Measurements from ENCODE around the gene CYP2C18. TPM values are rescaled to one million over a fixed set of nuclear protein-coding genes. Genes with fewer than 3 reads are reported as not detected.
A peak's percentile ranks its signal among the peaks of the same experiment; 100 is the strongest.

CYP2C18 gene
- total and polyA plus RNA-seq, 2 of the 13 experiments (the other 11 are each of a cell fraction or from before 2014, with no cell fraction given): 0.07 TPM; not detected in 1

- Histone ChIP-seq H2AFZ (ENCODE audit: low read length) (no peak overlapping the region), H3K9me3 (ENCODE audit: low read length) (no peaks in the 10 kb centered on the region), H4K20me1 (ENCODE audit: insufficient read depth, low read length) (no peaks in the 10 kb centered on the region), H3K36me3 (replicated peaks in 1 of 2; ENCODE audit: control insufficient read depth in 1 of 2, insufficient read depth in 2 of 2, low read length in 2 of 2) (no peaks in the 10 kb centered on the region), H3K27ac (ENCODE audit: extremely low read length, insufficient read depth, low read length) (no peak overlapping the region), H3K4me2 (ENCODE audit: low read depth, low read length) (no peak overlapping the region), H3K4me1 (ENCODE audit: insufficient read depth, low read length) (peaks cover 28% of the 10 kb centered on the region), H3K79me2 (ENCODE audit: insufficient read depth, low read length) (no peaks in the 10 kb centered on the region), H3K27me3 (ENCODE audit: control insufficient read depth in 1 of 2, insufficient read depth in 2 of 2, low read length in 2 of 2) (no peaks in the 10 kb centered on the region), H3K9ac (ENCODE audit: insufficient read depth, low read depth, low read length) (no peak overlapping the region), H3K4me3 (replicated peaks in 1 of 3; ENCODE audit: insufficient read depth in 1 of 3, low read depth in 2 of 3, low read length in 3 of 3) (no peak overlapping the region)
- intact Hi-C loops (cut with micrococcal nuclease; ENCODE audit: unreplicated experiment) (no loop called here), in situ Hi-C loops (cut with HindIII; ENCODE audit: extremely low pct_ligation_motif_present, low pct_unique_long_range_greater_than_20kb) (no loop called here)
- DNase-seq (ENCODE audit: low spot score) (no peak), ATAC-seq (no peak), FAIRE-seq (no peak)
- WGBS (ENCODE audit: low lambda C conversion rate): 40% methylated on average over 2 of the region's 2 CpGs
- TF ChIP-seq RBM22 (optimal IDR thresholded peaks at IDR 0.05; ENCODE audit: low read length): no peak
- TF ChIP-seq ARNT2 (CRISPR knock-in tag; IDR thresholded peaks at IDR 0.05; ENCODE audit: low read depth): no peak
- no peak for TF ChIP-seq CC2D1A (CRISPR knock-in tag; IDR thresholded peaks at IDR 0.05)
- TF ChIP-seq CBFB (CRISPR knock-in tag; IDR thresholded peaks at IDR 0.05): no peak
- TF ChIP-seq THAP8 (CRISPR knock-in tag; IDR thresholded peaks at IDR 0.05; ENCODE audit: borderline replicate concordance): no peak
- ChIA-PET POLR2A (no interaction called here), CTCF (ENCODE audit: low intra/inter-chr PET ratio, low total read pairs) (no interaction called here)
- BruUV-seq (replicated peaks): no TSS peak
Measured at GRCh38 chr10:94676496-94676895, 7.0 kb upstream of the CYP2C18 start.

DNA sequence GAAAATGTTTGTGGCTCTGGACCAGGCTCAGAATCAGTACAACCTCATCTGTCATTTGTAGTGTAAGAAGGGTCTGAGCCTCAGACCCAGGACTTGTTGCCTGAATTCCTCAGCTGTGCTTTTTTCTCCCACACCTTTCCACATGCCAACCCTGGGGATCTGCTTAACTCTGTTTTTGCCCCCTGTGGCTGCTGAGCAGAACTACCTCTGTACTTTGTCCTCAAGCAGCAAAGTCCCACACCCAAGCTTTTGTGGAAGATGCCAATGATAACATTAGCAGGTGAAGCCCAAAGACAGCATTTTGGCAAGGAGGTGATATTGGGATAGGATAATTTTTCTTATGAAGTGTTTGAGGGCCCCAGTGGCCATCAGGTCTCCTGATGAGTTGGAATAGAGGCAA, 5.8 kb upstream of the CYP2C18 start:
- peak; percentile 82 for FAIRE-seq
- no peaks in the 10 kb centered on the region for H3K9me3 ChIP-seq (ENCODE audit: low read length)
- H3K4me2 ChIP-seq (ENCODE audit: low read depth, low read length): no peak overlapping the region
- no peaks in the 10 kb centered on the region for H3K79me2 ChIP-seq (ENCODE audit: insufficient read depth, low read length)
- no peak overlapping the region for H3K4me3 ChIP-seq (replicated peaks in 1 of 3; ENCODE audit: insufficient read depth in 1 of 3, low read depth in 2 of 3, low read length in 3 of 3)
- intact Hi-C loops (cut with micrococcal nuclease; ENCODE audit: unreplicated experiment): no loop called here
- CTCF ChIA-PET (ENCODE audit: low intra/inter-chr PET ratio, low total read pairs): no interaction called here
- H2AFZ ChIP-seq (ENCODE audit: low read length): no peak overlapping the region
- in situ Hi-C loops (cut with HindIII; ENCODE audit: extremely low pct_ligation_motif_present, low pct_unique_long_range_greater_than_20kb): no loop called here
- H3K9ac ChIP-seq (ENCODE audit: insufficient read depth, low read depth, low read length): no peak overlapping the region
- no peaks in the 10 kb centered on the region for H3K27me3 ChIP-seq (ENCODE audit: control insufficient read depth in 1 of 2, insufficient read depth in 2 of 2, low read length in 2 of 2)
- BruUV-seq (replicated peaks): no TSS peak
- no peaks in the 10 kb centered on the region for H4K20me1 ChIP-seq (ENCODE audit: insufficient read depth, low read length)
- DNase-seq (ENCODE audit: low spot score): peak; percentile 53
- no peaks in the 10 kb centered on the region for H3K36me3 ChIP-seq (replicated peaks in 1 of 2; ENCODE audit: control insufficient read depth in 1 of 2, insufficient read depth in 2 of 2, low read length in 2 of 2)
- POLR2A ChIA-PET: no interaction called here
- ATAC-seq: peak; percentile 92
- no peak overlapping the region for H3K27ac ChIP-seq (ENCODE audit: extremely low read length, insufficient read depth, low read length)
- peaks cover 40% of the 10 kb centered on the region for H3K4me1 ChIP-seq (ENCODE audit: insufficient read depth, low read length)
- TF ChIP-seq CEBPB (IDR thresholded peaks at IDR 0.05; ENCODE audit: borderline replicate concordance, low read depth, low read length) (no peak), HNF4G (IDR thresholded peaks at IDR 0.05; ENCODE audit: borderline replicate concordance, low read depth, low read length) (peak; percentile 72), HNF4G (CRISPR knock-in tag; IDR thresholded peaks at IDR 0.05; ENCODE audit: borderline replicate concordance, low read depth) (no peak), RARG (CRISPR knock-in tag; IDR thresholded peaks at IDR 0.05; ENCODE audit: low read depth) (no peak), HNRNPK (IDR thresholded peaks at IDR 0.05; ENCODE audit: low read depth, low read length, poor library complexity, severe bottlenecking) (no peak), HNF4A (CRISPR knock-in tag; IDR thresholded peaks at IDR 0.05) (peak; percentile 75), ZNF574 (CRISPR knock-in tag; IDR thresholded peaks at IDR 0.05) (no peak), SMC3 (IDR thresholded peaks at IDR 0.05; ENCODE audit: low read length) (peak; percentile 6; the same call in 1 of the 2 replicates), ZNF383 (CRISPR knock-in tag; IDR thresholded peaks at IDR 0.05; ENCODE audit: borderline replicate concordance) (no peak), ZFP36L1 (CRISPR knock-in tag; IDR thresholded peaks at IDR 0.05) (peak; percentile 69; the same call in 1 of the 2 replicates)
